ENCODE results near the gene ATG16L2.
"Not testable (repeated sequence)": the region's sequence is repeated elsewhere in the genome, so short reads cannot be mapped to it uniquely, and the experiment has no call there.

Gene ATG16L2

DNA sequence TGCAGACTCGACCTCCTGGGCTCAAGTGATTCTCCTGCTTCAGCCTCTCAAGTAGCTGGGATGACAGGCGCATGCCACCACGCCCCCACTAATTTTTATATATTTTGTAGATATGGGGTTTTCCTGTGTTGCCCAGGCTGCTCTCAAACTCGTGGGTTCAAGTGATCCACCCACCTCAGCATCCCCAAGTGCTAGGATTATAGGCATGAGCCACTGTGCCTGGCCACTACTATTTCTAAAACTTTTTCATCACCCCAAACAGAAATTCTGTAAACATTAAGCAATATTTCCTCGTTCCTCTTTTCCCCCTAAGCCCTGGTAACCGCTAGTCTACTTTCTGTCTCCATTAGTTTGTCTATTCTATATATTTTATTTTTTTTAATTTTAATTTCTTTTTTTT, 9.0 kb upstream of the ATG16L2 start:
- no peak for TF ChIP-seq CTCF (IDR thresholded peaks at IDR 0.05; ENCODE audit: control insufficient read depth, extremely low read depth, insufficient read depth)
- DNase-seq (ENCODE audit: low read depth), result no peak
- no peak overlapping the region for H3K4me3 ChIP-seq (ENCODE audit: low read depth, low read length)

DNA sequence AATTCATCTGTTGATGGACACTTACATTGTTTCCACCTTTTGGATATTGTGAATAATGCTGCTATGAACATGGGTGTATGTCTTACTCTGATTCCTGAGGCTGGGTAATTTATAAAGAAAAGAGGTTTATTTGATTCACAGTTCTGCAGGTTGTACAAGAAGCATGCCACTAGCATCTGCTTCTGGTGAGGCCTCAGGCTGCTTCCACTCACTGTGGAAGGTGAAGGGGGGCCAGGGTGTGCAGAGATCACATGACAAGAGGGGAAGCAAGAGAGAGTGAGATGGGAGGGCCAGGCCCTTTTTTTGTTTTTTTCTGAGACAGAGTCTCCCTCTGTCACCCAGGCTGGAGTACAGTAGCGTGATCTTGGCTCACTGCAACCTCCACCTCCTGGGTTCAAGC, 7.8 kb upstream of the ATG16L2 start:
- H3K4me3 ChIP-seq (ENCODE audit: low read depth, low read length); DNase-seq (ENCODE audit: low read depth): not testable (repeated sequence)

DNA sequence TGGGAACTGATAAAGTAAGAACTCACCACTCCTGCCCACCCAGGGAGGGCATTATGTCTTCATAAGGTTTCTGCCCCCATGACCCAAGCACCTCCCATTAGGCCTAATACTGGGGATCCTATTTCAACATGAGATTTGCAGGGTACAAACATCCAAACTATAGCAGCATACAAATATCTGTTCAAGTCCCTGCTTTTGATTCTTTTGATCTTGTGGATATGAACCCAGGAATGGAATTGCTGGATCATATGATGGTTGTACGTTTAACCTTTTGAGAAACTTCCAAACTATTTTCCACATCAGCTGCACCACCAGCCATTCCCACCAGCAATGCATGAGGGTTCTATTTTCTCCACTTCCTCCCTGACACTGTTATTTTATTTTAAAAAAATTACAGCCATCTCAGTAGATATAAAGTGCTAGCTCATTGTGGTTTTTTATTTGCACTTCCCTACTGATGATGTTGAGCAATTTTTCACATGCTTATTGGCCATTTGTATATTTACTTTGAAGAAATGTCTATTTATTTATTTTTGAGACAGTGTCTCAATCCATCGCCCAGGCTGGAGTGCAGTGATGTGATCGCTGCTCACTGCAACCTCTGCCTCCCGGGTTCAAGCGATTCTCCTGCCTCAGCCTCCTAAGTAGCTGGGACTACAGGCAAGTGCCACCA, 7.1 kb upstream of the ATG16L2 start:
- no peak for DNase-seq (ENCODE audit: low read depth)
- no peak overlapping the region for H3K4me3 ChIP-seq (ENCODE audit: low read depth, low read length)
- no peak for TF ChIP-seq CTCF (IDR thresholded peaks at IDR 0.05; ENCODE audit: control insufficient read depth, extremely low read depth, insufficient read depth)

GRCh38 chr11:72807792-72808191, 6.4 kb upstream of the ATG16L2 start:
- TF ChIP-seq CTCF (IDR thresholded peaks at IDR 0.05; ENCODE audit: control insufficient read depth, extremely low read depth, insufficient read depth), result no peak
- H3K4me3 ChIP-seq (ENCODE audit: low read depth, low read length), result no peak overlapping the region
- no peak for DNase-seq (ENCODE audit: low read depth)

DNA sequence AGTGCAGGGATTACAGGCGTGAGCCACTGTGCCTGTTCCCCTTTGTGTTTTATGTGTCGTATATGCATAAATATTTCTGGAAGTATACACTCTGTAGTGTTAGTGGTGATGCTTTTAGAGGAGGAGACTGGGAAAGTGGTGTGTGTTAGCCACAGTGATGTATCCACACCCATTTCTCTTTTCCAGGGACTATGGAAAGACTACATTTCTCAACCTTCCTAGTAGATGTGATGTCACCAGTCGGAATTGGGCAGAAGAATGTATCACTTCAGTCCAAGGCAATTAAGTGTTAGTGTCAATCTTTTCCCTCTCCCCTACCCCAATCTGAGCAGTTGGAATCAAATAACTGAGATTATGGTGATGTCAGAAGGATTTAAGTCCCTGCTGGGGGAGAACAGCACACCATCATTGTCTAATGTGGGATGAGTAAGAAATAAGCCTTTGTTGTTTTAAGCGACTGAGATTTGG, 5.8 kb upstream of the ATG16L2 start:
- H3K4me3 ChIP-seq (ENCODE audit: low read depth, low read length), result no peak overlapping the region
- TF ChIP-seq CTCF (IDR thresholded peaks at IDR 0.05; ENCODE audit: control insufficient read depth, extremely low read depth, insufficient read depth), result no peak
- no peak for DNase-seq (ENCODE audit: low read depth)

GRCh38 chr11:72811686-72812085, 2.5 kb upstream of the ATG16L2 start:
- not testable (repeated sequence) for DNase-seq (ENCODE audit: low read depth); H3K4me3 ChIP-seq (ENCODE audit: low read depth, low read length)

DNA sequence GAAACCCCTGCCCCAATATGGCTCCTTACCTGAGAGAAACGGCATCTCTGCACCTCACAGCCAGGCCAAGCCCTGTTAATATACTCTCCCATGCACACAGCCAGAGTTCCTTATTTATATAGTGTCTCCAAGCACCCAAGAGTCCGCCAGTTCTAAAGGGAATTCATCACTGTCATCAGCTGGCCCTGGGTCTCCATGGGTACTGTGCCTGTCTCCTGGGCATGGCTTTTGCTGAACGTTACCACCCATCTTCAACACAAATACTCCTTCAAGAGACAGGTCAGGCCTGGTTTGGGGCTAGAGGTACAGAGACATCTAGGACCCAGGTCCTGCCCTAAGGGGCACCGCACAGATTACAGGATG, 1.6 kb upstream of the ATG16L2 start:
- peak; percentile 10 for DNase-seq (ENCODE audit: low read depth)
- no peak for TF ChIP-seq CTCF (IDR thresholded peaks at IDR 0.05; ENCODE audit: control insufficient read depth, extremely low read depth, insufficient read depth)
- H3K4me3 ChIP-seq (ENCODE audit: low read depth, low read length), result peak overlapping the region; percentile 86

GRCh38 chr11:72812967-72813739, 1.1 kb upstream of the ATG16L2 start:
- peak overlapping the region; percentile 86 for H3K4me3 ChIP-seq (ENCODE audit: low read depth, low read length)
- peak; percentile 26 for DNase-seq (ENCODE audit: low read depth)
- TF ChIP-seq CTCF (IDR thresholded peaks at IDR 0.05; ENCODE audit: control insufficient read depth, extremely low read depth, insufficient read depth), result peak; percentile 55
